ENCODE data around the gene ACSBG1.

Gene ACSBG1

GRCh38 chr15:78257681-78258080, 23.3 kb upstream of the ACSBG1 start:
- ChIA-PET POLR2A (no interaction called here), CTCF (interaction anchor here (0.8 to 10.8 kb wide), 6 partner anchors 8 to 299 kb away, joined by 3 to 102 read pairs (median 4); no protein-coding TSS in a partner anchor)
- no peak for DNase-seq (ENCODE audit: low read depth, low spot score)

GRCh38 chr15:78256044-78256437, 21.7 kb upstream of the ACSBG1 start:
- ChIA-PET CTCF (interaction anchor here (1.2 to 10.8 kb wide), 3 partner anchors 9 to 14 kb away, joined by 3 to 102 read pairs (median 4); no protein-coding TSS in a partner anchor), POLR2A (no interaction called here)
- no peak for TF ChIP-seq CTCF (IDR thresholded peaks at IDR 0.05; ENCODE audit: insufficient read depth, low read length, missing control alignments)
- DNase-seq (ENCODE audit: low read depth, low spot score), result no peak
- H3K4me3 ChIP-seq (ENCODE audit: low read depth, low read length), result no peak overlapping the region

More at GRCh38 chr15:78257681-78258080, 23.3 kb upstream of the ACSBG1 start:
- H3K4me3 ChIP-seq (ENCODE audit: low read depth, low read length), result no peak overlapping the region
- no peak for TF ChIP-seq CTCF (IDR thresholded peaks at IDR 0.05; ENCODE audit: insufficient read depth, low read length, missing control alignments)

GRCh38 chr15:78255421-78256043, 21.2 kb upstream of the ACSBG1 start:
- no peak overlapping the region for H3K4me3 ChIP-seq (ENCODE audit: low read depth, low read length)
- no peak for TF ChIP-seq CTCF (IDR thresholded peaks at IDR 0.05; ENCODE audit: insufficient read depth, low read length, missing control alignments)
- POLR2A ChIA-PET, result no interaction called here
- CTCF ChIA-PET, result interaction anchor here (1.0 to 10.8 kb wide), 5 partner anchors 10 to 19 kb away, joined by 3 to 102 read pairs (median 4); no protein-coding TSS in a partner anchor
- DNase-seq (ENCODE audit: low read depth, low spot score), result no peak

- CTCF ChIA-PET, result interaction anchor here (0.8 to 10.8 kb wide), 2 partner anchors 9 to 10 kb away, joined by 4 to 102 read pairs; no protein-coding TSS in a partner anchor
Observed at GRCh38 chr15:78251136-78251535, 16.8 kb upstream of the ACSBG1 start.

GRCh38 chr15:78249131-78249530, 14.8 kb upstream of the ACSBG1 start:
- ChIA-PET POLR2A (no interaction called here), CTCF (interaction anchor here (0.7 to 1.7 kb wide), 3 partner anchors 8 to 141 kb away, joined by 3 to 8 read pairs (median 6); no protein-coding TSS in a partner anchor)

More at GRCh38 chr15:78251136-78251535, 16.8 kb upstream of the ACSBG1 start:
- no peak for DNase-seq (ENCODE audit: low read depth, low spot score)
- no peak overlapping the region for H3K4me3 ChIP-seq (ENCODE audit: low read depth, low read length)
- POLR2A ChIA-PET, result no interaction called here
- no peak for TF ChIP-seq CTCF (IDR thresholded peaks at IDR 0.05; ENCODE audit: insufficient read depth, low read length, missing control alignments)

More at GRCh38 chr15:78249131-78249530, 14.8 kb upstream of the ACSBG1 start:
- DNase-seq (ENCODE audit: low read depth, low spot score), result no peak
- TF ChIP-seq CTCF (IDR thresholded peaks at IDR 0.05; ENCODE audit: insufficient read depth, low read length, missing control alignments), result no peak
- H3K4me3 ChIP-seq (ENCODE audit: low read depth, low read length), result no peak overlapping the region
